HG02981 (cell line): Measurements from ENCODE around the gene AFAP1L2.

Experiments used
- ATAC-seq: cut with Tn5 transposase; IDR thresholded peaks from one replicate; pipeline ENCODE4 v1.9.1; 2021; ENCODE audit warnings: mild to moderate bottlenecking, moderate library complexity; ENCODE audit not compliant: unreplicated experiment

The AFAP1L2 gene

GRCh38 chr10:114246679-114247305, 157.5 kb downstream of the AFAP1L2 start:
- ATAC-seq: no peak

DNA sequence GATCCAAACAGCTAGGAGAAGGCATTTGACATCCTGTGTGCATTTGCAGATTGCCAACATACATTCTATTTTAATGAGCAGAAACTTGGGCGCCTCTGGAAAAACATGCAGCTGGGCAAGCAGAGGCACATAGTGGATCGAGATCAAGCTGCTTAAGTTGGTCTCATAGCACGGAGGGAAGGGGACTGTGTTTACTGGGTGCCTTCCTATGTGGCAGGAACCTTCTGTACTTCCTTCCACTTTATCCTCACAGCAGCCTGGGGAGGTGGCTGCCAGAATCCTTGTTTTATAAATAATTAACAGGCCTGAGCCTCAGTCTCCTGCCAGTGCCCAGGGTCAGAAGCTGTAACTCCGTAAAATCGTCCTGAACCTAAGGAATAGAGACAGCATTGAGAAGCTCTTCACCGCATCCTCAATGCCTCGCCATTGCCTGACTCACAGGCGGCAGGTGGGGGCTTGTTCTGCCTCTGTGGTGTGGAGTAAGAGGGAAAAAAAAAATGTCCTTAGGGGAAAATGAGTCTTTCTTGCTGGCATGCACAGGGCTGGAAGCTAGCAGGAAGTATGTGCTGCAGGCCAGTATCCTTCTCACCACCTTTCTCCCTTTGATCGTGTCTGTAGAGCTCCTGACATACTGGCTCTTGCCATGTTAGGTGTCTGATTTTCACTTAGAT, 159.0 kb downstream of the AFAP1L2 start:
- no peak for ATAC-seq
